ENCODE results near the gene CDKN2D.
A peak's percentile ranks its signal among the peaks of the same experiment; 100 is the strongest.

CDKN2D gene

DNA sequence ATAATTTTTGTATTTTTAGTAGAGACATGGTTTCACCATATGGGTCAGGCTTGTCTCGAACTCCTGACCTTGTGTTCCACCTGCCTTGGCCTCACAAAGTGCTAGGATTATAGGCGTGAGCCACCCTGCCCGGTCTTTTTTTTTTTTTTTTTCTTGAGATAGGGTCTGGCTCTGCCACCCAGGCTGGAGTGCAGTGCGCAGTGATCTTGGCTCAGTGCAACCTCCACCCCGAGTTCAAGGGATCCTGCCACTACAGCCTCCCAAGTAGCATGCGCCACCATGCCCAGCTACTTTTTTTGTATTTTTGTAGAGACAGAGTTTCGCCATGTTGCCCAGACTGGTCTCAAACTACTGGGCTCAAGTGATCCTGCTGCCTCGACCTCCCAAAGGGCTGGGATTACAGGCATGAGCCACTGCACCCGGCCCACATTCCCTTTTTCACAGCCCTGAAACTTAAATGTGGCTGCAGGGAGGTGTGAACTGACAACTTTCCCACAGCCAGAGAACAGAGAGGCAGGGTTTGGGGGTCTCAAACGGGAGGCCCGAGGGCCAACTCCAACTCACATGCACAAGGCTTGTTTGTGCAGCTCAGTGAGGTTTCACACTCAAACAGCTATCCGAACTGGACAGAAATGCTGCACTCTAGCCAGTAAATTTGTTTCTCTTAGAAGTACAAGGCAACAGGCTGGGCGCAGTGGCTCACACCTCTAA lies 47.2 kb downstream of the CDKN2D start:
- no peak overlapping the region for H3K4me3 ChIP-seq (ENCODE audit: low read depth, low read length)

- H3K4me3 ChIP-seq (ENCODE audit: low read depth, low read length) = no peak overlapping the region
Measured at GRCh38 chr19:10520652-10521318, 48.0 kb downstream of the CDKN2D start.

- no peak overlapping the region for H3K4me3 ChIP-seq (ENCODE audit: low read depth, low read length)
Measured at GRCh38 chr19:10519421-10519820, 49.4 kb downstream of the CDKN2D start.

GRCh38 chr19:10518444-10519361 lies 50.1 kb downstream of the CDKN2D start:
- H3K4me3 ChIP-seq (ENCODE audit: low read depth, low read length) = peak overlapping the region; percentile 30

DNA sequence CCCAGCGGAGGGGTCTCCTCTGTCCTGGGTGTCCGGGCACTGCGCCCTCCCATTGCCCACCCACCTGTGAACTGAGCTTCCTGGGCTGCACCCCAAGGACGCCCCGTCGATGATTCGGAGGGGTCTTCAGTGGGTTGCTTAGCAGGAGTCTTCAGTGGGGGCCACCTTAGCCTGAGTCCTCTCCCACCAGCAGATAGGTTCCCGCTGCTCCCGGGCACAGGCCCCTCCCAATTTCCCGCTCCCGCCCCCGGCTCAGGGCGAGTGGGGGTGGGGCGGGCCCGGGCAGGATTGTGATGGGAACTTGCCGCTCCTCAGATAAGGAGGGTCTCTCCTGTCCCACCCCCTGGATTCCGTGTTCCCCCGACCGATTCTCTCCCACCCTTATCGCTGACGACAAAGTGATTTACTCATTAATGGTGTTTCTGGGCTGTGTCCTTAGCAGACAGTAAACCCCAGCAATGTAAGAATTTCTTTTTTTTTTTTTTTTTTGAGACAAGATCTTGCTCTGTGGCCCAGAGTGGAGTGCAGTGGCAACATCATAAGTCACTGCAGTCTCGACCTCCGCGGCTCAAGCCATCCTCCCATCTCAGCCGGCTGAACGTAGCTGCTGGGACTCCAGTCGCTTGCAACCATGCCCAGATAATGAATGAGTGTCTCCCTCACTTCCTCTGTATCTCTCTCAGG lies 50.9 kb downstream of the CDKN2D start:
- H3K4me3 ChIP-seq (ENCODE audit: low read depth, low read length) = peak overlapping the region; percentile 50

GRCh38 chr19:10517361-10517759 lies 51.4 kb downstream of the CDKN2D start, which contains the start of gene S1PR5:
Gene S1PR5 (minus strand): TSS chr19:10517447. CDS start chr19:10515011, 2,436 bp downstream.
- H3K4me3 ChIP-seq (ENCODE audit: low read depth, low read length) = peak within 1 kb of the TSS; percentile 50

DNA sequence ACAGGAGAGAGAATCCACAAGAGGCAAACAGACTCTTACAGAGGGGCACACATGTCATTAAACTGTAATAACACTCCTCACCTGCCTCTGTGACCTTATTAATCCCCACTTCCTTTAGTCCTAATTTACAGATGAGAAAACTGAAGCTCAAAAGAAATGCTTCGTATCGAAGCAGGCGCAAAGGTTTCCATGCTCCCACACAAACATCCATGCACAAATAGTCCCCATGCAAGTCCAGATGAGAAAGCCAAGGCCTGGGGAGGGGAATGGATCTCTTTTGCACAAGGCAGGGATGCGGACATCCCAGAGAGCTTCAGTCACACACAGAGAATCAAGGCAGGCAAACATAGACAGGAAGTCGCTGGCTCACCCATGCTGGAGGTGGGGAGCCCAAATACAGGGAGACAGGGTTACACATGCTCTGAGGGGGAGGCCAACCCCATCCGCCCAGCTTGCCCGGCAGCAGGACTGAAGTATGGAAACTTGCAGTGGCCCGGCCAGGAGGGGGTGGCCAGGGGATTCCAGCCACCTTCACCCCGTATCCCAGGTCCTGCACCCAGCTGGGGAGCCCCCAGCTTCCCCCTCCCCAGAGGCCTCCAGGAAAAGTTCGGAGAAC lies 52.0 kb downstream of the CDKN2D start:
- H3K4me3 ChIP-seq (ENCODE audit: low read depth, low read length) = peak overlapping the region; percentile 50

Data from iPS-11a (cell line).